Cardiac muscle cell (in vitro differentiated cells and primary cell): Measurements from ENCODE around the gene SPACDR. TPM values are rescaled to one million over a fixed set of nuclear protein-coding genes. Genes with fewer than 3 reads are reported as not detected.

Source experiments
- DNase-seq, 2 donors: peaks; one replicate each; pipeline versions ENCODE4 v3.0.0 to v3.0.0-alpha.2; 2010 to 2017; ENCODE audit warnings: low read depth in 1 of 2, low spot score in 1 of 2
- H3K27ac ChIP-seq: fragments of 200-600 bp; sonication (generic); 2 replicates; pipeline ENCODE4 v1.5.1; 2016
- H3K27me3 ChIP-seq: fragments of 200-600 bp; sonication (generic); 2 replicates; pipeline ENCODE4 v1.6.0; 2016; ENCODE audit warnings: control low read depth
- H3K36me3 ChIP-seq: fragments of 200-600 bp; sonication (generic); 2 replicates; pipeline ENCODE4 v1.5.1; 2016; ENCODE audit warnings: control low read depth
- H3K4me1 ChIP-seq: fragments of 200-600 bp; sonication (generic); 2 replicates; pipeline ENCODE4 v1.8.1; 2017; ENCODE audit warnings: low read depth, mild to moderate bottlenecking, mixed run types
- H3K4me3 ChIP-seq: fragments of 200-600 bp; sonication (generic); 2 replicates; pipeline ENCODE4 v1.5.1; 2016; ENCODE audit warnings: mild to moderate bottlenecking
- H3K9me3 ChIP-seq: fragments of 200-600 bp; sonication (generic); 2 replicates; pipeline ENCODE4 v1.5.1; 2017; ENCODE audit warnings: low read depth, mild to moderate bottlenecking, control low read depth
- CTCF ChIP-seq: IDR thresholded peaks from 2 replicates; pipeline ENCODE4 v1.5.1; 2012; ENCODE audit warnings: low read depth, mild to moderate bottlenecking, low read length
- polyA plus RNA-seq: library from polyadenylated mRNA; unstranded; fragments of >200 nt; fragmentation: Nextera tagmentation; extraction: Ambion mirVana; gene quantifications from 2 replicates; pipeline ENCODE4 v1.2.1, GENCODE V29; 2016
- total RNA-seq: library from RNA; depleted of rRNA; stranded (reverse); fragments of >200 nt; gene quantifications from 2 replicates; pipeline ENCODE4 v1.2.3, GENCODE V29; 2016

Gene SPACDR
- total and polyA plus RNA-seq, 2 experiments from 2014 or later = 1.2 to 1.6 TPM

DNA sequence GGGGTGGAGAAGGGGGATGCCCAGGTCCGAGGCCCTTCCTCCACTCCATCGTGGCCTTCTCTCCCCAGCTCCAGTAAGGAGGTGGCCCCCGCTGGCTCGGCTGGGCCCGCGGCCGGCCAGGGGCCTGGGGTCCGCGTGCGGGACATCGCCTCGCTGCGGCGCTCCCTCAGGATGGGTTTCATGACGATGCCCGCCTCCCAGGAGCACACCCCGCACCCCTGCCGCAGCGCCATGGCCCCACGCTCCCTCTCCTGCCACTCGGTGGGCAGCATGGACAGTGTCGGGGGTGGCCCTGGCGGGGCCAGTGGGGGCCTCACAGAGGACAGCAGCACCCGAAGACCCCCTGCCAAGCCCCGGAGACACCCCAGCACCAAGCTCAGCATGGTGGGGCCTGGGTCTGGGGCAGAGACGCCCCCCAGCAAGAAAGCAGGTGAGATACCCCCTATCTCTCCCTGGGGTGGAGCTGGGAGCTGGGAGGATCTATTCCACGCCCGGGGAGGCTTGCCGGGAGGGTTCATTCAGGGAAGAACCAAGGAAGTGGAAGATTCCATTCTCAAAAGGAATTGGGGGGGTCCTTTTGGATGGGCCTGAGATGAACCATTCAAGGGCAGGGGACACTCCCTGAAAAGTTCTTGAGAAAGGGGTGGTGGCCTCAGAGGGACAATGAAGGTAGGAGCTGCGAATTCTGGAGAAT, 22.8 kb upstream of the SPACDR start:
- peak in 1 of 2 donors; percentile 51 for DNase-seq
- H3K4me3 ChIP-seq = no peak overlapping the region
- TF ChIP-seq CTCF = no peak
- no peak overlapping the region for H3K27ac ChIP-seq
- peaks cover 3% of the 10 kb centered on the region for H3K36me3 ChIP-seq
- H3K27me3 ChIP-seq = no peaks in the 10 kb centered on the region
- peaks cover 20% of the 10 kb centered on the region for H3K4me1 ChIP-seq
- H3K9me3 ChIP-seq = no peaks in the 10 kb centered on the region

GRCh38 chr7:100486111-100486636, 22.1 kb upstream of the SPACDR start:
- H3K27me3 ChIP-seq = no peaks in the 10 kb centered on the region
- peaks cover 20% of the 10 kb centered on the region for H3K4me1 ChIP-seq
- H3K27ac ChIP-seq = peak overlapping the region; percentile 67
- peaks cover 3% of the 10 kb centered on the region for H3K36me3 ChIP-seq
- H3K4me3 ChIP-seq = no peak overlapping the region
- DNase-seq = no peak
- TF ChIP-seq CTCF = no peak
- H3K9me3 ChIP-seq = no peaks in the 10 kb centered on the region

DNA sequence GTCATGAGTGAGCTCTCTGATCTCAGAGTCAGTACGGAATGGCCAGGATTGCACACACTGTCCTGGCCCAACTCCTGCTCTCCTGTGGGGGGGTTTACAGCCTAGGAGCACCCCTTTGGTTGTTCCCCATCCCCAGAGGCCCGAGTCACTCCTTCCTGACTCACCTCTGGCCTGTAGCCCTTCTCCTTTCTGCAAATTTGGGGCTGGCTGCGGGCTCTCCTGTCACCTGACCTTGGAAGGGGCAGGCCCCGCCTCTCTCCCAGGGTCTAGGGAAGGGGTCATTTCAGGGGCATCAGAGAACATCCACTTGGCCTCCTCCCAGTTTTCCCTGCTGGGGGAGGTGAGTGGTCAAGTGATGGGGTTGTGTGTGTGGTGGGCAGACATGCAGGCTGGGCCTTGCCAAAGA, 21.4 kb upstream of the SPACDR start:
- Histone ChIP-seq H3K9me3 (no peaks in the 10 kb centered on the region), H3K4me3 (no peak overlapping the region), H3K36me3 (peaks cover 3% of the 10 kb centered on the region), H3K27ac (peak overlapping the region; percentile 67), H3K4me1 (peaks cover 20% of the 10 kb centered on the region), H3K27me3 (no peaks in the 10 kb centered on the region)
- no peak for TF ChIP-seq CTCF
- DNase-seq = peak in 1 of 2 donors; percentile 49

GRCh38 chr7:100484673-100485045, 20.6 kb upstream of the SPACDR start:
- H3K9me3 ChIP-seq = no peaks in the 10 kb centered on the region
- DNase-seq = no peak
- TF ChIP-seq CTCF = no peak
- peak overlapping the region; percentile 65 for H3K4me3 ChIP-seq
- H3K36me3 ChIP-seq = peaks cover 3% of the 10 kb centered on the region
- no peaks in the 10 kb centered on the region for H3K27me3 ChIP-seq
- H3K4me1 ChIP-seq = peaks cover 20% of the 10 kb centered on the region
- no peak overlapping the region for H3K27ac ChIP-seq

GRCh38 chr7:100483722-100484672, 19.9 kb upstream of the SPACDR start, which contains the start of gene NYAP1:
Gene NYAP1 (plus strand): TSS chr7:100483927. CDS start chr7:100485312, 1,385 bp downstream.
- Histone ChIP-seq H3K36me3 (peaks cover 3% of the 10 kb centered on the region), H3K27me3 (no peaks in the 10 kb centered on the region), H3K4me1 (peaks cover 20% of the 10 kb centered on the region), H3K4me3 (peak within 1 kb of the TSS; percentile 65), H3K27ac (peak within 1 kb of the TSS; percentile 55), H3K9me3 (no peaks in the 10 kb centered on the region)
- peak; percentile 64 to 75 for DNase-seq
- no peak for TF ChIP-seq CTCF
